ENCODE data around the gene PPM1D. TPM values are rescaled to one million over a fixed set of nuclear protein-coding genes. Genes with fewer than 3 reads are reported as not detected.

The PPM1D gene
- total RNA-seq, 1 experiment from 2014 or later, result 17.9 TPM

DNA sequence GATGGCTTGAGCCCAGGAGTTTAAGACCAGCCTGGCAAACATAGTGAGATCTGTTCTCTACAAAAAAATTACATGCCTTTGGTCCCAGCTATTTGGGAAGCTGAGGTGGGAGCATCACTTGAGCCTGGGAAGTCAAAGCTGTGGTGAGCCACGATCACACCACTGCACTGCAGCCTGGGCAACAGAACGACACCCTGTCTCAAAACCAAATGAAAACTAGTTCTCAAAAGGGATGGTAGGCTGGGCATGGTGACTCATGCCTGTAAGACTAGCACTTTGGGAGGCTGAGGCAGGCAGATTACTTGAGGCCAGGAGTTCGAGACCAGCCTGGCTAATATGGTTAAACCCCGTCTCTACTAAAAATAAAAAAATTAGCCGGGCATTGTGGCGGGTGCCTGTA is 31.1 kb downstream of the PPM1D start:
- no peaks in the 10 kb centered on the region for H3K27me3 ChIP-seq (replicated peaks; ENCODE audit: control insufficient read depth, insufficient read depth, low read length)
- ChIA-PET POLR2A (no interaction called here), CTCF (interaction anchor here (0.6 kb wide), 1 partner anchor 136 kb away, joined by 3 read pairs; no protein-coding TSS in a partner anchor)
- Mint-ChIP-seq H3K4me3 (ENCODE audit: unreplicated experiment) (no peak overlapping the region), H3K4me1 (ENCODE audit: low read depth, unreplicated experiment) (no peaks in the 10 kb centered on the region), H3K36me3 (ENCODE audit: insufficient read depth, unreplicated experiment) (peaks cover 24% of the 10 kb centered on the region), H3K27me3 (ENCODE audit: insufficient read depth, unreplicated experiment) (no peaks in the 10 kb centered on the region), H3K9me3 (ENCODE audit: unreplicated experiment) (no peaks in the 10 kb centered on the region), H3K27ac (ENCODE audit: unreplicated experiment) (no peak overlapping the region)
- BruUV-seq (replicated peaks), result no TSS peak
- H3K4me1 ChIP-seq, result no peaks in the 10 kb centered on the region
- H3K9me3 ChIP-seq, result no peaks in the 10 kb centered on the region
- DNase-seq, result no peak
- TF ChIP-seq CTCF (IDR thresholded peaks at IDR 0.05; ENCODE audit: insufficient read depth in 1 of 2, low read depth in 1 of 2, low read length in 1 of 2, severe bottlenecking in 1 of 2, unreplicated experiment in 1 of 2), result no peak
- H3K4me3 ChIP-seq (ENCODE audit: low read depth, low read length), result no peak overlapping the region
- intact Hi-C loops (cut with micrococcal nuclease; ENCODE audit: unreplicated experiment), result no loop called here
- H3K36me3 ChIP-seq (ENCODE audit: control insufficient read depth, insufficient read depth, low read length), result no peaks in the 10 kb centered on the region; the same call in 1 of the 2 replicates

DNA sequence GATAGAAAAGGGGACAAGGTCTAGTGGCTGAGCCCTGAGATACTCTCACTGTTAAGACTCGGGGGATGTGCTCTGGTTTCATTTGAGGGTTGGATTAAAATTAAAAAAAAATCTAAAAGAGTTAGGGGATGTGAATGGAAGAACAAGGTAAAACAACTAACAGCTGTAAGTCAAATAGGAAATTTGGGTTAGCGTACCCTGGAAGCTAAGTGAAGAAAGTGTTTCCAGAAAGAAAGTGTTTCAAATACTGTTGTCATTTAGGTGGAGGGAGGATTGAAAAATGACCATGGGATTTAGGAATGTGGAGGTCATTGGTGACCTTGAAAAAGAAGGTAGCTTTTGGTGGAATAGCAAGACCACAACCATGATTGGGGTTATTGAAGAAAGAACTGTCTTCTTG is 37.7 kb downstream of the PPM1D start:
- Histone ChIP-seq H3K4me3 (ENCODE audit: low read depth, low read length) (no peak overlapping the region), H3K27me3 (replicated peaks; ENCODE audit: control insufficient read depth, insufficient read depth, low read length) (no peaks in the 10 kb centered on the region), H3K9me3 (no peaks in the 10 kb centered on the region), H3K4me1 (no peaks in the 10 kb centered on the region), H3K36me3 (ENCODE audit: control insufficient read depth, insufficient read depth, low read length) (no peaks in the 10 kb centered on the region)
- H3K27me3 Mint-ChIP-seq (ENCODE audit: insufficient read depth, unreplicated experiment), result no peaks in the 10 kb centered on the region
- POLR2A ChIA-PET, result no interaction called here
- H3K9me3 Mint-ChIP-seq (ENCODE audit: unreplicated experiment), result no peaks in the 10 kb centered on the region
- no peak overlapping the region for H3K27ac Mint-ChIP-seq (ENCODE audit: unreplicated experiment)
- H3K4me1 Mint-ChIP-seq (ENCODE audit: low read depth, unreplicated experiment), result no peaks in the 10 kb centered on the region
- no peak for TF ChIP-seq CTCF (IDR thresholded peaks at IDR 0.05; ENCODE audit: insufficient read depth in 1 of 2, low read depth in 1 of 2, low read length in 1 of 2, severe bottlenecking in 1 of 2, unreplicated experiment in 1 of 2)
- H3K4me3 Mint-ChIP-seq (ENCODE audit: unreplicated experiment), result no peak overlapping the region
- CTCF ChIA-PET, result interaction anchor here (0.5 to 1.7 kb wide), 4 partner anchors 38 to 327 kb away, joined by 3 to 8 read pairs (median 4); partner anchors contain the start of gene PPM1D
- intact Hi-C loops (cut with micrococcal nuclease; ENCODE audit: unreplicated experiment), result loop anchor here (1.0 to 5.0 kb wide), 2 partner anchors 35 to 60 kb away; partner anchors contain the start of gene PPM1D
- peaks cover 32% of the 10 kb centered on the region for H3K36me3 Mint-ChIP-seq (ENCODE audit: insufficient read depth, unreplicated experiment)
- no peak for DNase-seq
- BruUV-seq (replicated peaks), result no TSS peak

- no peak for DNase-seq
- Histone ChIP-seq H3K27me3 (replicated peaks; ENCODE audit: control insufficient read depth, insufficient read depth, low read length) (no peaks in the 10 kb centered on the region), H3K9me3 (no peaks in the 10 kb centered on the region), H3K36me3 (ENCODE audit: control insufficient read depth, insufficient read depth, low read length) (no peaks in the 10 kb centered on the region), H3K4me3 (ENCODE audit: low read depth, low read length) (no peak overlapping the region), H3K4me1 (no peaks in the 10 kb centered on the region)
- Mint-ChIP-seq H3K4me1 (ENCODE audit: low read depth, unreplicated experiment) (no peaks in the 10 kb centered on the region), H3K9me3 (ENCODE audit: unreplicated experiment) (no peaks in the 10 kb centered on the region), H3K27ac (ENCODE audit: unreplicated experiment) (no peak overlapping the region), H3K36me3 (ENCODE audit: insufficient read depth, unreplicated experiment) (peaks cover 32% of the 10 kb centered on the region), H3K4me3 (ENCODE audit: unreplicated experiment) (no peak overlapping the region), H3K27me3 (ENCODE audit: insufficient read depth, unreplicated experiment) (no peaks in the 10 kb centered on the region)
- no peak for TF ChIP-seq CTCF (IDR thresholded peaks at IDR 0.05; ENCODE audit: insufficient read depth in 1 of 2, low read depth in 1 of 2, low read length in 1 of 2, severe bottlenecking in 1 of 2, unreplicated experiment in 1 of 2)
- BruUV-seq (replicated peaks), result no TSS peak
- ChIA-PET CTCF (interaction anchor here (1.4 to 1.7 kb wide), 2 partner anchors 62 to 69 kb away, joined by 3 to 8 read pairs; no protein-coding TSS in a partner anchor), POLR2A (no interaction called here)
- intact Hi-C loops (cut with micrococcal nuclease; ENCODE audit: unreplicated experiment), result loop anchor here (5.0 kb wide), 1 partner anchor 37 kb away; the partner anchor contains the start of gene PPM1D
Measured at GRCh38 chr17:60639019-60639330, 39.0 kb downstream of the PPM1D start.
